Endothelial cell of hepatic sinusoid (primary cell): ENCODE data around the gene LSAMP.
"Not testable (repeated sequence)": the region's sequence is repeated elsewhere in the genome, so short reads cannot be mapped to it uniquely, and the experiment has no call there.

Experiments
- in situ Hi-C: cut with HindIII; loops from 2 replicates; pipeline ENCODE4 v1.10.0; 2017; ENCODE audit warnings: low sequenced_read_pairs

Gene LSAMP

DNA sequence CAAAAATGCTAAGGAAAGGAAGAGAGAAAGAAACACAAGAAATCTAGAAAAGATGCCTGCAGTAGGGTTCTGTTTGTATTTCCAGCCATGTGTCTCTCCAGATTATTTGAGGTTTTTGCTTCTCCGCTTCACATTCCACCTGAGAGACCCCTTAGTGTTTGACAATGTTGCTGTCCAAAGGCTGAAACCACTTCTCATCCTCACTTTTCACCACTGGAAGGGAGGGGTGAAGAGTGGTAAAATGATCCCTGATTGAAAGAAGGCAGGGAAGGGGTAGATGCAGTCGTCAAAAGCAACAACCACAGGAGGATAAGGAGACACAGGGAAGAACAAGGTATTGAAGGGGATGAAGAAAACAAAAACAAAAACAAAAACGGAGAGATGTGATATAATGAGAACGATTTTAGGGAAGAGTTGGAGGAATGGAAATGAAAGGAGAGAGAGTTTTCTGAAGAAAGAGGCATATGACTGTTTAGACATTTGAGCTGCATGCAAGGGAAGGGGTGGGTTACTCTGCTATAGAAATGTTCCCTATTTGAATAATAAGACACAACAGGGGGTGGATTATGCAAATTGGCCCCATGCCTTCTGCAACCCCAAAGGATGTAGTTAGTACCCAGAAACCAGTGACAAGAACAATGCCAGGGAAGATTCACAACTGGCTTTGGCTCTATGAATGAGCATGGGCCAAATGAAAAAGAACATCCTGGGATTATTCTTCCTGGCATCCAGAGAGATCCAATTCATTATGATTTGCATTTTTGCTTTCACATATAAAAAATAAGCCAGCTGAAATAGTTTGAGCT, 586.1 kb downstream of the LSAMP start:
- in situ Hi-C loops, result loop anchor here (25.0 kb wide), 1 partner anchor 903 kb away; no protein-coding TSS in a partner anchor

DNA sequence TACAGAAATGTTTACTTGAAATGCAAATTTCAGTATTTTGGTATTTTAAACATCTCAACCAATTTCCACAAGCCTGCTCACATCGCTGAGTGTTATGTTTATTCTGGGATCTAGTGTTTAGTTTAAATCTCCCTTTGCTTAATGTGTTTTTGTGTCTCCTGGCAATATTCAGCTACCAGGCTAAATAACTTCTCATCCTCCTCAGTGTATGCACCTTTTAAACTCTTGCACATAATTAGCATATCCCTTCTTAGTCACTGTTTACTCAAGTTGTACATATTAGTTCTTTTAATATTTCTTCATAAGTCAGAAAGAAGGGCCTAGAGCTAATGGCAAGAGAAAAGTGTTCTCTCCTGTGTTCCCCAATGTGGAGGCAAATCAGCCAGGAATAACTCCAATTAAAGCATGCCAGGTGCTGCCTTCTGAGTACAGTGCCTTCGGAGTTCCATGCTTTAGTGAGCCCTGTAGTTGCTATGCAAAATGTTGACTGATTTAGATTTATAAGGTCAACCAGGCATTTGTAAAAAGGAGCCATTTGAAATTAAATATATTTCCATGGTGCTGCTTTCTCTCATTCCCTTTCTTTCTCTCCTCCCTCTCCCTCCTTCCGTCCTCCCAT, 587.7 kb downstream of the LSAMP start:
- in situ Hi-C loops, result loop anchor here (25.0 kb wide), 1 partner anchor 905 kb away; no protein-coding TSS in a partner anchor

DNA sequence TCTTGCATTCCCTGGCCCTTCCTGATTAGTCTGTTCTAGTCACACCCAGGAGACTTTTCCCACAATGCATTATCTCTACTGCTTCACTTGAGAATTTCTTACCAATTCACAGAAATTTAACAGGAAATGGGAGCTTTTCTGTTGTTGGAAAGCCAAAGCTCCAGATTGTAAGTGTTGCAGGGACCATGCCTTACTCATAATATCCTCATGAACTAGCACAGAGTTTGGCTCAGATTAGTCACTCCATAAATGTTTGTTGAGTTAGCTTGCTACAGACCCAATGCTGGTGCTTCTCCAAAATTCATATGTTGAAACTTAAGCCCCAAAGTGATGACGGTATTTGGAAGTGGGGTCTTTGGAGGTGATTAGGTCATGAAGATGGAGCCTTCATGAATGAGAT, 589.4 kb downstream of the LSAMP start:
- in situ Hi-C loops, result loop anchor here (25.0 kb wide), 1 partner anchor 906 kb away; no protein-coding TSS in a partner anchor

GRCh38 chr3:115853104-115853503, 592.2 kb downstream of the LSAMP start:
- in situ Hi-C loops, result loop anchor here (25.0 kb wide), 1 partner anchor 909 kb away; no protein-coding TSS in a partner anchor

DNA sequence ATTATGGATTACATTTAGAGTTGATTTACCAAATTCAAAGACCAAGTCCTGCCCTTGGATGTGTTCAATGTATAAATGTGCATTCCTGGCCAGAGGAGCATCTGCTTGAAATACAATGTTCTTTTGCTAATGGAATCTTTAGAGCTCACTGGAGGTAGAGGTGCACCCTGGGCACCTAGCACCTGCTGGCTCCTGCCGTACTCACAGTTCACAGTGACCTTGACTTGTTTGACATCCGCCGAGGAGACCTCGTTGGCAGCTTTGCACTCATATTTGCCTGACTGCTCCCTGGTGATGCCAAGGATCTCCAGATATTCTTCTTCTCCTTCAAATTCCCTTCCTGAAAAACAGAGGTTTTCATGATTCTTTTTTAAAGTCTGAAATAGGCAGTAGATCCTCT, 593.0 kb downstream of the LSAMP start:
- in situ Hi-C loops, result loop anchor here (25.0 kb wide), 1 partner anchor 910 kb away; no protein-coding TSS in a partner anchor

DNA sequence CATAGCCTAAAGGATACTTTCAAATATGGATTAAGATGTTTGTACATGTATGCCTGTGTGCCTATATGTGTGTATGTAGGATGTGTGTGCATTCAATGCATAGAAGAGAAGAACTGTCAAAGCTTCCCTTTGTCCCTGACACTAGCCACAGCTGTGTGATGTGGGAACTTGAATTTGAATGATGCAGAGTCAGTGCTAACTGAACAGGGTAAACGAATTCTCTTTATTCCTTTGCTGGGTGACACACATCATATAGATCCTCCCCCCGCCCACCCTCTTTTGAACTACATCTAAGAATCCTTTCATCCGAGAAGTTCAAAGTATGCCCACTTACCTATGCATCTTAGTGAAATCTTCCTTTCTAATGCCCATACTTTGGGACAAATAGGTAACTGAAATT, 593.7 kb downstream of the LSAMP start:
- in situ Hi-C loops, result loop anchor here (25.0 kb wide), 1 partner anchor 911 kb away; no protein-coding TSS in a partner anchor

GRCh38 chr3:115848641-115849040, 596.6 kb downstream of the LSAMP start:
- in situ Hi-C loops, result no loop called here

DNA sequence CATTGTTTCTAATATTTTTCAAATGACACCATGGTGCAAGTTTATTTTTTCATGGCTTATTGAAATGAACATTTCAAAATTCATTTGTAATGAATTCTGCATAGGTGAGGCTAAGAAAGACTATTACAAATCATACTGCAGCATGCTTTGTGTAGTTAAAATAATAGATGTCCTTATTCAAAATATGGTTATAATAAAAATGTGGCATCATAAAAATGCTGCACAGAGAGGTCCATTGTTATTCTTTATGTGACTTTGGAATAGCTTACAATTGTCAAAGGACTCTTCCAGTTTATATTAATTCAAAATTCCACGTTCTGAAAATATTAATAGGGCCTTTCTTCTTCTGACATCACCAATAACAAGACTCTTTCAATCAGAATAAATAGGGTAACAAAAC, 599.3 kb downstream of the LSAMP start:
- in situ Hi-C loops, result no loop called here

DNA sequence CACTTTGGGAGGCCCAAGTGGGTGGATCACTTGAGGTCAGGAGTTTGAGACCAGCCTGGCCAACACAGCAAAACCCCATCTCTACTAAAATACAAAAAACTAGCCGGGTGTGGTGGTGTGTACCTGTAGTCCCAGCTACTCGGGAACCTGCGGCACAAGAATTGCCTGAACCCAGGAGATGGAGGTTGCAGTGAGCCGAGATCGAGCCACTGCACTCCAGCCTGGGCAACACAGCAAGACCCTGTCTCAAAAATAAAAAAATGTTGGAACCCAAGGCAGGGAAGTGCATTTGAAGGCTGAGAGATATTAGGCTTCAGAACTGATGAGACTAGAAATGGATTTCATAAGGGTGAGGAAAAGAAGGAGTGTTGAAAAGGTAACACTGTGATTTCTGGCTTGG, 600.6 kb downstream of the LSAMP start:
- in situ Hi-C loops, result not testable (repeated sequence)

GRCh38 chr3:115843206-115843605, 602.1 kb downstream of the LSAMP start:
- in situ Hi-C loops, result no loop called here

DNA sequence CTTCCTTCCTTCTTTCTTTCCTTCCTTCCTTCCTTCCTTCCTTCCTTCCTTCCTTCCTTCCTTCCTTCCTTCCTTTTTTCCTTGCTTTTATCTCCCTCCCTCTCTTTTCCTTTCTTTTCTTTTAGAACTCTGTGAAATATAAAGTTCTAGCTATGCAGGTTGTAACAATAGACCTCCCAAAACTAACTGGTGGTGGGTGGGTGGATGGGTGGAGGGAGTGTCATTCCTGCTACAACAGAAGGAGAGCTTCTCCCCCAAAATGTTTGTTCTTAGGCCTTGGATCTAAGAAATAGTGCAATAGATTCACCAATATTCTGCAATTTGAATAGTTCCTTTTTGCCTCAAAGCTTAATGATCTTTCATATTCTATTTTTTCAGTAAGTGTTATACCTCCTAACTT, 606.0 kb downstream of the LSAMP start:
- in situ Hi-C loops, result no loop called here

GRCh38 chr3:115838786-115839185, 606.5 kb downstream of the LSAMP start:
- in situ Hi-C loops, result no loop called here

GRCh38 chr3:115836944-115837343, 608.3 kb downstream of the LSAMP start:
- in situ Hi-C loops, result no loop called here

GRCh38 chr3:115835946-115836345, 609.3 kb downstream of the LSAMP start:
- in situ Hi-C loops, result no loop called here

GRCh38 chr3:115834068-115834467, 611.2 kb downstream of the LSAMP start:
- in situ Hi-C loops, result no loop called here

GRCh38 chr3:115833074-115833473, 612.2 kb downstream of the LSAMP start:
- in situ Hi-C loops, result no loop called here

GRCh38 chr3:115832265-115832664, 613.0 kb downstream of the LSAMP start:
- in situ Hi-C loops, result no loop called here

GRCh38 chr3:115831864-115832263, 613.4 kb downstream of the LSAMP start:
- in situ Hi-C loops, result no loop called here

DNA sequence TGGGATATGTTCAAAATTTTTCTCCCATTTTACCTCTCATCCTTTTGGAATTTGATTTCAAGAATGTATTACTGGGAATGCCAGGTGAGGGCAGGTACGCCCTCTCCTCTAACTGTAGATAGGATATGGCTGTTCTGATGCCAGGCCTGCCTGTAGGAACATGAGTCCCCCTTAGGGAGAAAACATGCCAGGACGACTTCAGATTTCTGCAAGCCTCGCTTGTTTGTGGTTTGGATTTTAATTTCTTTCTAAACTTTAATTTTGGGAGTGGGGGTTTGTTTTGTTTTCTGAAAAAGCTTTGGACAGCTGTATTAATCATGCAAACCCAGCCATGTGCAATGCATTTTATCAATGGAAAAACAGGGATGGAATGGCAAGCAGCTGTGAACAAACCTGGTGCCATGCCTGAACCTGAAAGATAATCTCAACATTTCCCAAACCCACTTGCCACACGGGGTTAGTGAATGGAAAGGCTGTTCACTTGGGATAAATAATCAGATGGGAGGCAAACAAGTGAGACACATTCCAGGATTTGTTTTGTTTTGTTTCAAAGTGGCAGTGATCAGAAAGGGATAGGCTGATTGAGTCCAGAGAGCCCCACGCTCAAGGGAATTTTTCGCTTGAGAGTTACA, 614.4 kb downstream of the LSAMP start:
- in situ Hi-C loops, result no loop called here

GRCh38 chr3:115828401-115828800, 616.9 kb downstream of the LSAMP start:
- in situ Hi-C loops, result no loop called here

- in situ Hi-C loops, result no loop called here
Measured at GRCh38 chr3:115827495-115827894, 617.8 kb downstream of the LSAMP start.

DNA sequence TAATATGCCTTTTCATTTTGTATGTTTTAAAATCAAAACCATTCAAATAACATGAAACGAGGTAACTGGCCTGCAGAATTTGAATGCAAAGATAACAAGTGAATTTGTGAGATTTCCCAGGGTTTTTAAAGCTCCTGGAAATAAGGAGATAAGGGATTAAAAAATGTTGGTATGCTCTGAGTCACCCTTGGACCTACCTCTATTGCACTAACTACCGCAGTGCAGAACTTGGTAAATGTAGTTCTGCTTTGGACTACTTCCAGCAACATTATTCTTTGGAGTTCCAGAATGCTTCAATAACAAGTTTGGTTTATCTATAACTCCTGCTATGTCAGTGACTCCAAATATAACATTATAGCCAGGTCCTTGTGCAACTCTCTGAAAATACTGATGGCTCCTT, 620.2 kb downstream of the LSAMP start:
- in situ Hi-C loops, result no loop called here
